Brain microvascular endothelial cell (primary cell): Measurements from ENCODE around the gene AGK.
A peak's percentile ranks its signal among the peaks of the same experiment; 100 is the strongest.

Source experiments
- DNase-seq: peaks from one replicate; pipeline ENCODE4 v3.0.0-alpha.2; 2020
- H3K27ac ChIP-seq: fragments of 250-450 bp; sonication (Bioruptor Pico); 2 replicates; pipeline ENCODE4 v1.5.1; 2020; ENCODE audit warnings: mild to moderate bottlenecking, moderate library complexity
- H3K27me3 ChIP-seq: fragments of 250-450 bp; sonication (Bioruptor Pico); replicated peaks from 2 replicates; pipeline ENCODE4 v1.5.1; 2020; ENCODE audit warnings: mild to moderate bottlenecking
- H3K36me3 ChIP-seq: fragments of 250-450 bp; sonication (Bioruptor Pico); replicated peaks from 2 replicates; pipeline ENCODE4 v1.5.1; 2020; ENCODE audit warnings: mild to moderate bottlenecking
- H3K4me3 ChIP-seq: 2 replicates; pipeline ENCODE4 v1.5.1; 2011; ENCODE audit warnings: low read depth, mild to moderate bottlenecking, control low read depth, low read length, moderate library complexity
- CTCF ChIP-seq: IDR thresholded peaks from 2 replicates; pipeline ENCODE4 v1.5.1; 2011; ENCODE audit warnings: low read depth, mild to moderate bottlenecking, moderate library complexity, low read length, control low read depth, inconsistent platforms; ENCODE audit errors: missing control alignments
- in situ Hi-C: cut with HindIII; loops from 2 replicates; pipeline ENCODE4 v1.10.0; 2017; ENCODE audit warnings: low sequenced_read_pairs, low pct_ligation_motif_present

The AGK gene

GRCh38 chr7:141699860-141700259 is 148.7 kb downstream of the AGK start:
- H3K36me3 ChIP-seq: no peaks in the 10 kb centered on the region
- no peak overlapping the region for H3K27ac ChIP-seq
- H3K4me3 ChIP-seq: no peak overlapping the region
- no peak for DNase-seq
- in situ Hi-C loops: no loop called here
- no peak for TF ChIP-seq CTCF
- H3K27me3 ChIP-seq: no peaks in the 10 kb centered on the region

- TF ChIP-seq CTCF: no peak
- Histone ChIP-seq H3K36me3 (no peaks in the 10 kb centered on the region), H3K4me3 (no peak overlapping the region), H3K27me3 (no peaks in the 10 kb centered on the region), H3K27ac (no peak overlapping the region)
- no peak for DNase-seq
- in situ Hi-C loops: no loop called here
These were observed 149.2 kb downstream of the AGK start for GRCh38 chr7:141700296-141700847.

GRCh38 chr7:141700848-141701371 is 149.7 kb downstream of the AGK start:
- in situ Hi-C loops: no loop called here
- DNase-seq: no peak
- Histone ChIP-seq H3K36me3 (no peaks in the 10 kb centered on the region), H3K27ac (no peak overlapping the region), H3K27me3 (no peaks in the 10 kb centered on the region), H3K4me3 (peak overlapping the region; percentile 65)
- TF ChIP-seq CTCF: no peak

- Histone ChIP-seq H3K4me3 (peak overlapping the region; percentile 65), H3K27ac (no peak overlapping the region), H3K36me3 (no peaks in the 10 kb centered on the region), H3K27me3 (no peaks in the 10 kb centered on the region)
- no peak for TF ChIP-seq CTCF
- DNase-seq: no peak
- in situ Hi-C loops: no loop called here
These were observed 150.4 kb downstream of the AGK start for GRCh38 chr7:141701489-141702046.

GRCh38 chr7:141702047-141702567 is 150.9 kb downstream of the AGK start, which contains the start of gene DENND11:
TSS of gene DENND11 (minus strand) at chr7:141702166. CDS start at chr7:141702153, 13 bp downstream.
- TF ChIP-seq CTCF: no peak
- no peaks in the 10 kb centered on the region for H3K36me3 ChIP-seq
- DNase-seq: no peak
- peak within 1 kb of the TSS; percentile 69 for H3K4me3 ChIP-seq
- in situ Hi-C loops: no loop called here
- H3K27ac ChIP-seq: no peak within 1 kb of the TSS
- no peaks in the 10 kb centered on the region for H3K27me3 ChIP-seq
